Right lobe of liver (tissue), 6 donors: ENCODE data around the gene RNF19B. TPM values are rescaled to one million over a fixed set of nuclear protein-coding genes. Genes with fewer than 3 reads are reported as not detected.
"Not testable (repeated sequence)": the region's sequence is repeated elsewhere in the genome, so short reads cannot be mapped to it uniquely, and the experiment has no call there.

Experiments
- ATAC-seq, 4 donors: fragments of 200-7000 bp; cut with Tn5 transposase; one replicate each; pipeline ENCODE4 v1.9.1; 2020; ENCODE audit warnings: mild to moderate bottlenecking in 4 of 4, moderate library complexity in 4 of 4
- DNase-seq, 3 donors: peaks; one replicate each; pipeline ENCODE4 v3.0.0-alpha.2; 2020
- H3K27ac ChIP-seq, 3 donors: fragments of 200-600 bp; one replicate each; pipeline ENCODE4 v1.8.0; 2022
- H3K27me3 ChIP-seq, 2 donors: fragments of 200-600 bp; one replicate each; pipeline ENCODE4 v1.8.0; 2022
- H3K36me3 ChIP-seq, 4 donors: fragments of 200-600 bp; sonication (generic) in 1 of 4; one replicate each; pipeline versions ENCODE4 v1.5.1 to v1.8.0; 2017 to 2022; ENCODE audit warnings: control low read depth in 1 of 4
- H3K4me1 ChIP-seq, 4 donors: fragments of 200-600 bp; sonication (generic) in 1 of 4; one replicate each; pipeline versions ENCODE4 v1.5.1 to v1.8.0; 2017 to 2022; ENCODE audit warnings: control low read depth in 1 of 4
- H3K4me3 ChIP-seq, 3 donors: fragments of 200-600 bp; one replicate each; pipeline ENCODE4 v1.8.0; 2022
- H3K9me3 ChIP-seq, 4 donors: fragments of 200-600 bp; sonication (generic) in 1 of 4; one replicate each; pipeline versions ENCODE4 v1.5.1 to v1.8.0; 2017 to 2022; ENCODE audit warnings: control low read depth in 1 of 4
- CTCF ChIP-seq, 4 donors: fragments of 200-600 bp in 3 of 4; fragments of 450-650 bp in 1 of 4; IDR thresholded peaks; one replicate each; pipeline versions ENCODE4 v1.5.1 to v1.8.0; 2016 to 2022; ENCODE audit warnings: antibody characterized with exemption in 4 of 4, mild to moderate bottlenecking in 2 of 4
- POLR2A ChIP-seq: fragments of 450-650 bp; IDR thresholded peaks from one replicate; pipeline ENCODE4 v1.6.1; 2017; ENCODE audit warnings: antibody characterized with exemption, mild to moderate bottlenecking
- WGBS: methylation state at CpG from one replicate; pipeline ENCODE4 v1.1.6; 2018; ENCODE audit warnings: low coverage, low lambda C conversion rate; ENCODE audit not compliant: insufficient coverage; ENCODE audit errors: missing lambda C conversion rate; 5-methylcytosine and 5-hydroxymethylcytosine counted together
- intact Hi-C, 2 donors: fragments of 100-400 bp; cut with DNase I; formaldehyde crosslinking; loops; one replicate each; pipeline versions ENCODE4 v1.11.2 to v1.14.1; 2022
- total RNA-seq, 6 experiments: library from RNA; depleted of rRNA in 2 of 6; stranded (reverse); fragments of >200 nt in 2 of 6; fragmentation: NEBNext Ultra II Directional in 3 of 6; extraction: Animal tissue kit (Norgen Biotek cat#: 25700) in 3 of 6; gene quantifications; one replicate each; pipeline versions ENCODE4 v1.1.0 to v1.2.4, GENCODE V29; 2016 to 2023
- donor health status: DM: no; HTN: yes; CAD: no.
- donor health status: DM: no; HTN: no; CAD: no.
- donor health status: DM: no; HTN: no; CAD: no.
- donor health status: DM: no; HTN: yes; CAD: no.
- donor health status: DM: no; HTN: yes; CAD: no.

RNF19B gene
- total RNA-seq, 6 experiments from 2014 or later: 4.6 to 12.1 (median 8.3) TPM

GRCh38 chr1:32906654-32907053 is 58.0 kb downstream of the RNF19B start:
- H3K27me3 ChIP-seq: no peaks in the 10 kb centered on the region
- no peak for TF ChIP-seq POLR2A
- TF ChIP-seq CTCF (IDR thresholded peaks at IDR 0.05): no peak
- WGBS: 75% methylated on average over 5 of the region's 7 CpGs
- no peaks in the 10 kb centered on the region for H3K36me3 ChIP-seq
- ATAC-seq (no peak), DNase-seq (no peak)
- no peak overlapping the region for H3K27ac ChIP-seq
- intact Hi-C loops: no loop called here
- H3K4me1 ChIP-seq: peaks cover 0 to 11% (median 2%) of the 10 kb centered on the region in 4 donors
- no peaks in the 10 kb centered on the region for H3K9me3 ChIP-seq
- H3K4me3 ChIP-seq: no peak overlapping the region

- 65% methylated on average over 5 of the region's 10 CpGs for WGBS
- intact Hi-C loops, H3K4me3 ChIP-seq: not testable (repeated sequence)
Measured at GRCh38 chr1:32905588-32905987, 59.0 kb downstream of the RNF19B start.

GRCh38 chr1:32904797-32905196 is 59.8 kb downstream of the RNF19B start:
- ATAC-seq (no peak), DNase-seq (no peak)
- 21% methylated on average over 2 of the region's 2 CpGs for WGBS
- Histone ChIP-seq H3K27me3 (no peaks in the 10 kb centered on the region), H3K4me3 (no peak overlapping the region), H3K36me3 (no peaks in the 10 kb centered on the region), H3K9me3 (no peaks in the 10 kb centered on the region), H3K27ac (no peak overlapping the region), H3K4me1 (peaks cover 0 to 13% (median 2%) of the 10 kb centered on the region in 4 donors)
- intact Hi-C loops: no loop called here
- no peak for TF ChIP-seq POLR2A
- no peak for TF ChIP-seq CTCF (IDR thresholded peaks at IDR 0.05)

More at GRCh38 chr1:32905588-32905987, 59.0 kb downstream of the RNF19B start:
- not testable (repeated sequence) for H3K9me3 ChIP-seq, H3K27ac ChIP-seq, H3K36me3 ChIP-seq, H3K27me3 ChIP-seq, ATAC-seq, DNase-seq
- H3K4me1 ChIP-seq: peaks cover 0 to 13% (median 2%) of the 10 kb centered on the region in 4 donors

- H3K27ac ChIP-seq: no peak overlapping the region
- H3K4me1 ChIP-seq: peaks cover 0 to 13% (median 2%) of the 10 kb centered on the region in 4 donors
- whole genome bisulfite sequencing: 80% methylated on average over 1 of the region's 3 CpGs
- TF ChIP-seq POLR2A (no peak), CTCF (IDR thresholded peaks at IDR 0.05) (no peak)
- no peaks in the 10 kb centered on the region for H3K27me3 ChIP-seq
- intact Hi-C loops: no loop called here
- no peaks in the 10 kb centered on the region for H3K9me3 ChIP-seq
- no peak for DNase-seq
- ATAC-seq: peak; percentile 50 to 79 (median 64)
- H3K36me3 ChIP-seq: no peaks in the 10 kb centered on the region
- H3K4me3 ChIP-seq: no peak overlapping the region
Measured at GRCh38 chr1:32903991-32904785, 60.4 kb downstream of the RNF19B start.

- H3K4me3 ChIP-seq: no peak overlapping the region
- no peak for DNase-seq
- H3K9me3 ChIP-seq: no peaks in the 10 kb centered on the region
- no peaks in the 10 kb centered on the region for H3K36me3 ChIP-seq
- TF ChIP-seq CTCF (IDR thresholded peaks at IDR 0.05): no peak
- TF ChIP-seq POLR2A: no peak
- no peak for ATAC-seq
- H3K27ac ChIP-seq: no peak overlapping the region
- intact Hi-C loops: no loop called here
- H3K4me1 ChIP-seq: peaks cover 0 to 13% (median 2%) of the 10 kb centered on the region in 4 donors
- WGBS: 50% methylated on average over 2 of the region's 6 CpGs
- H3K27me3 ChIP-seq: no peaks in the 10 kb centered on the region
Measured at GRCh38 chr1:32902535-32902920, 62.1 kb downstream of the RNF19B start.
